Right lobe of liver (tissue), 6 donors: Measurements from ENCODE around the gene FANCE. TPM values are rescaled to one million over a fixed set of nuclear protein-coding genes. Genes with fewer than 3 reads are reported as not detected.

Experiments
- ATAC-seq, 4 donors: fragments of 200-7000 bp; cut with Tn5 transposase; one replicate each; pipeline ENCODE4 v1.9.1; 2020; ENCODE audit warnings: mild to moderate bottlenecking in 4 of 4, moderate library complexity in 4 of 4
- DNase-seq, 3 donors: peaks; one replicate each; pipeline ENCODE4 v3.0.0-alpha.2; 2020
- H3K27ac ChIP-seq, 3 donors: fragments of 200-600 bp; one replicate each; pipeline ENCODE4 v1.8.0; 2022
- H3K27me3 ChIP-seq, 2 donors: fragments of 200-600 bp; one replicate each; pipeline ENCODE4 v1.8.0; 2022
- H3K36me3 ChIP-seq, 4 donors: fragments of 200-600 bp; sonication (generic) in 1 of 4; one replicate each; pipeline versions ENCODE4 v1.5.1 to v1.8.0; 2017 to 2022; ENCODE audit warnings: control low read depth in 1 of 4
- H3K4me1 ChIP-seq, 4 donors: fragments of 200-600 bp; sonication (generic) in 1 of 4; one replicate each; pipeline versions ENCODE4 v1.5.1 to v1.8.0; 2017 to 2022; ENCODE audit warnings: control low read depth in 1 of 4
- H3K4me3 ChIP-seq, 3 donors: fragments of 200-600 bp; one replicate each; pipeline ENCODE4 v1.8.0; 2022
- H3K9me3 ChIP-seq, 4 donors: fragments of 200-600 bp; sonication (generic) in 1 of 4; one replicate each; pipeline versions ENCODE4 v1.5.1 to v1.8.0; 2017 to 2022; ENCODE audit warnings: control low read depth in 1 of 4
- CTCF ChIP-seq, 4 donors: fragments of 200-600 bp in 3 of 4; fragments of 450-650 bp in 1 of 4; IDR thresholded peaks; one replicate each; pipeline versions ENCODE4 v1.5.1 to v1.8.0; 2016 to 2022; ENCODE audit warnings: antibody characterized with exemption in 4 of 4, mild to moderate bottlenecking in 2 of 4
- POLR2A ChIP-seq: fragments of 450-650 bp; IDR thresholded peaks from one replicate; pipeline ENCODE4 v1.6.1; 2017; ENCODE audit warnings: antibody characterized with exemption, mild to moderate bottlenecking
- WGBS: methylation state at CpG from one replicate; pipeline ENCODE4 v1.1.6; 2018; ENCODE audit warnings: low coverage, low lambda C conversion rate; ENCODE audit not compliant: insufficient coverage; ENCODE audit errors: missing lambda C conversion rate; 5-methylcytosine and 5-hydroxymethylcytosine counted together
- intact Hi-C, 2 donors: fragments of 100-400 bp; cut with DNase I; formaldehyde crosslinking; loops; one replicate each; pipeline versions ENCODE4 v1.11.2 to v1.14.1; 2022
- total RNA-seq, 6 experiments: library from RNA; depleted of rRNA in 2 of 6; stranded (reverse); fragments of >200 nt in 2 of 6; fragmentation: NEBNext Ultra II Directional in 3 of 6; extraction: Animal tissue kit (Norgen Biotek cat#: 25700) in 3 of 6; gene quantifications; one replicate each; pipeline versions ENCODE4 v1.1.0 to v1.2.4, GENCODE V29; 2016 to 2023
- donor health status: DM: no; HTN: yes; CAD: no.
- donor health status: DM: no; HTN: no; CAD: no.
- donor health status: DM: no; HTN: no; CAD: no.
- donor health status: DM: no; HTN: yes; CAD: no.
- donor health status: DM: no; HTN: yes; CAD: no.

Gene FANCE
- total RNA-seq, 6 experiments from 2014 or later = 0.44 to 1.7 (median 0.95) TPM

- Histone ChIP-seq H3K9me3 (no peaks in the 10 kb centered on the region), H3K27ac (no peak overlapping the region), H3K27me3 (no peaks in the 10 kb centered on the region), H3K4me3 (no peak overlapping the region), H3K4me1 (peaks cover 0 to 15% (median 0%) of the 10 kb centered on the region in 4 donors), H3K36me3 (peaks cover 0 to 10% (median 4%) of the 10 kb centered on the region in 4 donors)
- TF ChIP-seq POLR2A (no peak), CTCF (IDR thresholded peaks at IDR 0.05) (no peak)
- ATAC-seq = no peak
- no CpG with 5 or more reads among the region's 14 CpGs for WGBS
- intact Hi-C loops = no loop called here
- no peak for DNase-seq
Measured at GRCh38 chr6:35476004-35476403, 23.9 kb downstream of the FANCE start.

GRCh38 chr6:35477028-35477427 lies 24.9 kb downstream of the FANCE start:
- Histone ChIP-seq H3K4me3 (no peak overlapping the region), H3K36me3 (peaks cover 0 to 5% (median under 1%) of the 10 kb centered on the region in 4 donors), H3K27ac (no peak overlapping the region), H3K4me1 (peaks cover 0 to 13% (median 0%) of the 10 kb centered on the region in 4 donors), H3K9me3 (no peaks in the 10 kb centered on the region), H3K27me3 (no peaks in the 10 kb centered on the region)
- DNase-seq = no peak
- TF ChIP-seq CTCF (IDR thresholded peaks at IDR 0.05) (no peak), POLR2A (no peak)
- no peak for ATAC-seq
- intact Hi-C loops = no loop called here
- 66% methylated on average over 2 of the region's 8 CpGs for WGBS

- intact Hi-C loops = no loop called here
- peaks cover 0 to 5% (median under 1%) of the 10 kb centered on the region in 4 donors for H3K36me3 ChIP-seq
- 100% methylated on average over 3 of the region's 5 CpGs for WGBS
- TF ChIP-seq CTCF (IDR thresholded peaks at IDR 0.05) = no peak
- no peak for TF ChIP-seq POLR2A
- no peak overlapping the region for H3K4me3 ChIP-seq
- no peaks in the 10 kb centered on the region for H3K9me3 ChIP-seq
- H3K27me3 ChIP-seq = no peaks in the 10 kb centered on the region
- no peak for DNase-seq
- ATAC-seq = no peak
- H3K27ac ChIP-seq = no peak overlapping the region
- H3K4me1 ChIP-seq = peaks cover 0 to 9% (median 0%) of the 10 kb centered on the region in 4 donors
Measured at GRCh38 chr6:35477551-35478179, 25.5 kb downstream of the FANCE start.

GRCh38 chr6:35478259-35478658 lies 26.1 kb downstream of the FANCE start:
- Histone ChIP-seq H3K27ac (no peak overlapping the region), H3K27me3 (no peaks in the 10 kb centered on the region), H3K4me1 (peaks cover 0 to 9% (median 0%) of the 10 kb centered on the region in 4 donors), H3K9me3 (no peaks in the 10 kb centered on the region), H3K36me3 (peaks cover 0 to 5% (median under 1%) of the 10 kb centered on the region in 4 donors), H3K4me3 (no peak overlapping the region)
- TF ChIP-seq CTCF (IDR thresholded peaks at IDR 0.05) (no peak), POLR2A (no peak)
- ATAC-seq = no peak
- intact Hi-C loops = no loop called here
- WGBS = 92% methylated on average over 4 of the region's 7 CpGs
- DNase-seq = no peak
